SK-N-SH (cell line): ENCODE data around the gene HOXD13.
A peak's percentile ranks its signal among the peaks of the same experiment; 100 is the strongest.

Experiments used
- CTCF ChIP-seq: fragments of 200-600 bp; sonication (generic); IDR thresholded peaks from 2 replicates; pipeline ENCODE4 v1.6.1; 2017; ENCODE audit warnings: antibody characterized with exemption, mild to moderate bottlenecking, moderate library complexity
- JUND ChIP-seq: IDR thresholded peaks from 2 replicates; pipeline ENCODE4 v1.4.0; 2012
- MXI1 ChIP-seq: IDR thresholded peaks from 2 replicates; pipeline ENCODE4 v1.6.1; 2012; ENCODE audit warnings: mild to moderate bottlenecking, low read depth, low read length, improper control_type of control experiment
- USF1 ChIP-seq: IDR thresholded peaks from 2 replicates; pipeline ENCODE4 v1.4.0; 2012; ENCODE audit warnings: low read depth, borderline replicate concordance
- YY1 ChIP-seq: IDR thresholded peaks from 2 replicates; pipeline ENCODE4 v1.4.0; 2012; ENCODE audit warnings: low read depth, mild to moderate bottlenecking

- 0 out of 2 replicates have a peak, but pooled peaks have one; percentile 17 for TF ChIP-seq CTCF
- no peak for TF ChIP-seq YY1
- no peak for TF ChIP-seq USF1
- no peak for TF ChIP-seq JUND
- TF ChIP-seq MXI1, result peak; percentile 5; the same call in 1 of the 2 replicates
Observed at GRCh38 chr2:176130147-176130956, 37.8 kb downstream of the HOXD13 start.
